ENCODE data around the gene PTPRA. TPM values are rescaled to one million over a fixed set of nuclear protein-coding genes. Genes with fewer than 3 reads are reported as not detected.

PTPRA gene
- total and polyA plus RNA-seq, 2 of the 8 experiments (the other 6 are each of a cell fraction or from before 2014, with no cell fraction given) = 47.7 to 51.3 TPM

- H3K23ac ChIP-seq (ENCODE audit: insufficient read length) = no peak overlapping the region
- H2AFZ ChIP-seq (ENCODE audit: low read length) = no peak overlapping the region
- H2BK120ac ChIP-seq (replicated peaks; ENCODE audit: low read depth, low read length) = no peak overlapping the region
- no peaks in the 10 kb centered on the region for H3K36me3 ChIP-seq (ENCODE audit: control insufficient read depth in 2 of 4, insufficient read depth in 4 of 4, low read length in 3 of 4)
- no peak for FAIRE-seq
- no peak overlapping the region for H4K5ac ChIP-seq (ENCODE audit: insufficient read length, low read depth, low read length)
- CTCF ChIA-PET (ENCODE audit: partially characterized antibody) = no interaction called here
- no peak overlapping the region for H2AK5ac ChIP-seq (ENCODE audit: low read depth, low read length)
- H3K4me2 ChIP-seq (ENCODE audit: insufficient read depth in 1 of 2, low read depth in 2 of 2, low read length in 2 of 2) = no peak overlapping the region
- H3K9me3 ChIP-seq (ENCODE audit: insufficient read depth in 2 of 2, low read depth in 1 of 2, low read length in 1 of 2) = no peaks in the 10 kb centered on the region
- H3K27me3 ChIP-seq (replicated peaks in 1 of 4; ENCODE audit: control insufficient read depth in 3 of 4, extremely low read depth in 1 of 4, insufficient read depth in 3 of 4, low read length in 3 of 4) = no peaks in the 10 kb centered on the region
- no peak for TF ChIP-seq CEBPB (IDR thresholded peaks at IDR 0.05; ENCODE audit: low read depth, low read length)
- TF ChIP-seq CHD1 (IDR thresholded peaks at IDR 0.05; ENCODE audit: low read depth, low read length) = no peak
- no peak for TF ChIP-seq MAFK (IDR thresholded peaks at IDR 0.05; ENCODE audit: low read depth, low read length)
- no peak for TF ChIP-seq CHD2 (IDR thresholded peaks at IDR 0.05; ENCODE audit: low read length)
- no peak for TF ChIP-seq NRF1 (IDR thresholded peaks at IDR 0.05; ENCODE audit: low read depth, low read length)
- no peak for TF ChIP-seq BCL11A (IDR thresholded peaks at IDR 0.05; ENCODE audit: low read depth in 2 of 2, low read length in 2 of 2)
- TF ChIP-seq RNF2 (IDR thresholded peaks at IDR 0.05; ENCODE audit: borderline replicate concordance, low read depth, low read length, missing control alignments, poor library complexity, severe bottlenecking) = no peak
- no peak for TF ChIP-seq CREB1 (IDR thresholded peaks at IDR 0.05)
- TF ChIP-seq CBX5 (IDR thresholded peaks at IDR 0.05; ENCODE audit: low read depth, low read length) = no peak
- no peak overlapping the region for H2BK12ac ChIP-seq (ENCODE audit: low read depth, low read length)
- H3K27ac ChIP-seq (ENCODE audit: low read depth, low read length) = no peak overlapping the region
- no peak overlapping the region for H2BK20ac ChIP-seq (ENCODE audit: low read length)
- 98% methylated on average over 5 of the region's 5 CpGs; no CpG with 5 or more reads in 1 of the 2 experiments for WGBS, 2 experiments (ENCODE audit: extremely low coverage in 1 of 2, insufficient coverage in 1 of 2, insufficient read length in 1 of 2, insufficient replicate concordance in 2 of 2, low coverage in 1 of 2, low lambda C conversion rate in 2 of 2, missing lambda C conversion rate in 1 of 2)
- no peaks in the 10 kb centered on the region for H3K79me1 ChIP-seq (ENCODE audit: low read depth, low read length)
- no peaks in the 10 kb centered on the region for H4K20me1 ChIP-seq (replicated peaks in 1 of 2; ENCODE audit: control insufficient read depth in 1 of 2, insufficient read depth in 2 of 2, low read length in 2 of 2)
- no peak overlapping the region for H2BK5ac ChIP-seq (ENCODE audit: low read depth, low read length)
- no peak overlapping the region for H3K4me3 ChIP-seq (ENCODE audit: extremely low read depth in 1 of 4, insufficient read depth in 2 of 4, low read depth in 3 of 4, low read length in 4 of 4)
- no peak overlapping the region for H3K14ac ChIP-seq (ENCODE audit: insufficient read length)
- H4K8ac ChIP-seq (ENCODE audit: extremely low read depth, insufficient read depth, low read length) = no peak overlapping the region
- no peak overlapping the region for H3K56ac ChIP-seq (replicated peaks; ENCODE audit: insufficient read length, low read depth, low read length)
- H3K9ac ChIP-seq (replicated peaks in 1 of 4; ENCODE audit: extremely low read depth in 1 of 4, low read depth in 3 of 4, low read length in 3 of 4) = no peak overlapping the region
- no peak overlapping the region for H4K91ac ChIP-seq (replicated peaks; ENCODE audit: insufficient read length, low read length)
- POLR2A ChIA-PET (ENCODE audit: partially characterized antibody) = no interaction called here
- no peaks in the 10 kb centered on the region; a peak in 1 of 7 replicates for H3K4me1 ChIP-seq (replicated peaks in 1 of 4; ENCODE audit: control insufficient read depth in 3 of 4, insufficient read depth in 4 of 4, low read length in 3 of 4)
- H3K79me2 ChIP-seq (ENCODE audit: control insufficient read depth in 1 of 2, insufficient read depth in 2 of 2, low read length in 2 of 2) = no peaks in the 10 kb centered on the region
- no peak overlapping the region for H3K18ac ChIP-seq (ENCODE audit: extremely low read depth, low read length)
- DNase-seq (ENCODE audit: low read depth in 1 of 2, low spot score in 2 of 2) = no peak
- no peak overlapping the region for H2BK15ac ChIP-seq (ENCODE audit: low read length)
- no peaks in the 10 kb centered on the region; the same call in 1 of the 2 replicates for H3K23me2 ChIP-seq (ENCODE audit: low read depth, low read length)
- H3K4ac ChIP-seq (replicated peaks; ENCODE audit: insufficient read length, low read depth, low read length) = no peak overlapping the region
These were observed 26.6 kb upstream of the PTPRA start for GRCh38 chr20:2846698-2847097.
